Activated CD8-positive, alpha-beta memory T cell treated with anti-CD3 and anti-CD28 coated beads, Interleukin-2, amount 50 U/mL, for 24 hours (primary cell): ENCODE results near the gene PRSS38.

ENCODE experiments used
- DNase-seq: peaks from one replicate; pipeline ENCODE4 v3.0.0-alpha.2; 2020; ENCODE audit errors: extremely low read depth

The PRSS38 gene

GRCh38 chr1:227793079-227793947, 22.2 kb upstream of the PRSS38 start:
- no peak for DNase-seq

- no peak for DNase-seq
These were observed 21.3 kb upstream of the PRSS38 start for GRCh38 chr1:227793948-227794816.

DNA sequence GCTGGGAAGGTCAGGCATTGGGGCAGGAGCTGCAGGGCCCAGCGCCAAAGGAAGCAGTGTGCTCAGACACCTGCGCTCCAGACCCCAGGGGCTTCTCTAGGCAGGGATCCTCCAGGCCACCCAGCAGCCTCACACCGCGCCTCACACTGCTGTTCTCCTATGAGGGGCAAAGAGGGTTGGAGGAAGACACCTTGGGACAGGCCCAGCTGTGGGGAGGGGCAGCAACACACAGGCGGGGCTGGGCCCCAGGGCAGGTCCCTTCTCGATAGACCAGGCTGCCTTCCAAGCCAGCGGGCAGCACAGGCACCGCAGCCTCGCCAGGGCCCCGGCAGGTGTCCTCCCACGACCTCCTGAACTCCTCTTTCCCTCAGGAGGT, 20.7 kb upstream of the PRSS38 start:
- DNase-seq: no peak

DNA sequence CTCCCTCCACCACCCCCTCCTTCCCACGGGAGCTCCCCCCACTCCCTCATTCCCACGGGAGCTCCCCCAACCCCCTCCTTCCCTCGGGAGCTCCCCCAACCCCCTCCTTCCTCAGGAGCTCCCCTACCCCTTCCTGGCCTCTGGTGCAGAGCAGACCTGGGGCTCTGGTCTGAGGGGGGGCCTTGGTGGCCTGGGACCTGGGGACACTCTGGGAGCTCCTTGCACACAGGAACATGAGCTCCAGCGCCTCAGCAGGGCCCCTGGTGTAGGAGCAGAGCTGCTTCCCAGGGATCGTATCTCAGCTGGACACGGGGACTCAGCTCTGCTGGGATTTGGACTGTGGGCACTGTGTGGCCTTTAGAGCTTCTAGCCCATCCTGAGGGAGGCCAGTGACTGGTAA, 19.7 kb upstream of the PRSS38 start:
- no peak for DNase-seq

DNA sequence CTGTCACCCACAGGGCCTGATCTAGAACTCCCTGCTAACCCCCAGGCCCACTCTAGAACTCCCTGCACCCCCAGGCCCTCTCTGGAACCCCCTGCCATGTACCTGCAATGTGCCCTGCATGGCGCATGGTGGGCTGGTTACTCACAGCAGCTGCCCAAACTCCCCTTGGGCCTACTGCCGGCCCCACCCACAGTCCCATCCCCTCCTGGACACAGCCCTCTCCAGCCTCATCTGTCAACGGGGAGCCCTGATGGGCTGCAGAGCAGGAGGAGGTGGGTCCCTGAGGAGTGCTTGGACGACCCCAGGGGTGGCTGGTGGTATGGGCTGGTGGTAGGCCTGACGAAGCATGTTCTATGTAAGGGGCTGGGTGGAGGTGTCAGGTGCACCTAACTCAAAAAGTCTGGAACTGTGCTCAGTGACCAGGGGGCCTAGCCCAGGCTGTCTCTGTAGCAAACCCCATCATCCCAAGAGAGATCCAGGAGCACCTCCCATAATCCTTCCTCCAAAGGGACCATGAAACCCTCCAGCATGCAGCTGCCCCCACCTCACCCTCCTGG, 19.0 kb upstream of the PRSS38 start:
- no peak for DNase-seq

- no peak for DNase-seq
These were observed 18.3 kb upstream of the PRSS38 start for GRCh38 chr1:227797144-227797543.

DNA sequence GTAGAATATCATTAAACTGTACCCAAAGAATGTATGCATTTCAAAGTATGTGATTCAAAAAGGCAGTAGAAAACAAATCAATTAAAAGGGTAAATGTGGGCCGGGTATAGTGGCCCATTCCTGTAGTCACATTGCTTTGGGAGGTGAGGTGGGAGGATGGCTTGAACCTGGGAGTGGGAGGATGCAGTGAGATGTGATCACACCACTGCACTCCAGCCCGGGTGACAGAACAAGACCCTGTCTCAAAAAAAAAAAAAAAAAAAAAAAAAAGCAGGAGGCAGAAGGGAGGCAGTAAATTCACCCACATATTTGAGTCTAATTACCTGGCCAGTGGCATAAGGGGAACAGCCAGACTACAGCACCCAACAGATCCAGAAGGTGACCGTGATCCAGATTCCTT, 17.9 kb upstream of the PRSS38 start:
- DNase-seq: no peak

- DNase-seq: no peak
These were observed 17.2 kb upstream of the PRSS38 start for GRCh38 chr1:227798078-227798802.

DNA sequence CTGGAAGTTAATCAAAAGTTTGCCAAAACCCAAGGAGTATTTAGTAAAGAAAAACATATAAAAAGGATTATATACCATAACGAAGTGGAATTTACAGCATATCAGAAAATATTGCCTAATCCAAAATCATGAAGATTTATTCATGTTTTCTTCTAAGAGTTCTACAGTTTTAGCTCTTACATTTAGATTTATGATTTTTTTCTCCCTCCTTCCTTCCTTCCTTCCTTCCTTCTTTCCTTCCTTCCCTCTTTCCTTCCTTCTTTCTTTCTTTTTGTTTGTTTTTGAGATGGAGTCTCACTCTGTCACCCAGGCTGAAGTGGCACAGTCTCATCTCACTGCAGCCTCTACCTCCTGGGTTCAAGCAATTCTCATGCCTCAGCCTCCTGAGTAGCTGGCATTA, 15.7 kb upstream of the PRSS38 start:
- DNase-seq: no peak

DNA sequence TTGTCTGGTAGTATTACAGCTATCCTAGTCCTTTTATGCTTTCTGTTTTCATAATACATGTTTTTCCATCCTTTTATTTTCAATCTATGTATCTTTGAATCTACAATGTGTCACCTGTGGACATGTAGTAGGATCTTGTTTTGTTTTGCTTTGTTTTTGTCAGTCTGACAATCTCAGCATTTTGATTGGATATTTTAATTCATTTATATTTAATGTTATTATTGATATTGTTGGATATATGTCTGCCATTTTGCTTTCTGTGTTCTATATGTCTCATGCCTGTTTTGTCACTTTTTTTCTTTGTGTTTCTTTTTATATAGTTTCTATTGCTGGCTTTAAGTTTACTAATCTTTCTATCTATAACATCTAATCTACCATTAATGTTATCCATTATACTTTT, 11.5 kb upstream of the PRSS38 start:
- no peak for DNase-seq

- no peak for DNase-seq
These were observed 9.8 kb upstream of the PRSS38 start for GRCh38 chr1:227805606-227806197.

DNA sequence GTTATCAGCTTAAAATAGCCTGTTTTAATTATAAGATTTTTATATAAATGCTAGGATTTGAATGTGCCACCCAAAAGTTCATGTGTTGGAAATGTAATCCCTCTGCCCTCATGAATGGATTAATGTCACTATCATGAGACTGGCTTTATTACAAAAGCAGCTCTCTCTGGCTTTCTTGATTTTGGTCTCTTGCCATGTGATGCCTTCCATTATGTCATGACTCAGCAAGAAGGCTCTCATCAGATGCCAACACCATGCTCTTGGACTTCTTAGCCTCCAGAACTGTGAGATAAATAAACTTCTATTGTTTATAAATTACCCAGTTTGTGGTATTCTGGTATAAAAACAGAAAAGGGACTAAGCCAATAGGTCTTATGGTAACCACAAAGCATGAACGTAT, 6.9 kb upstream of the PRSS38 start:
- no peak for DNase-seq

DNA sequence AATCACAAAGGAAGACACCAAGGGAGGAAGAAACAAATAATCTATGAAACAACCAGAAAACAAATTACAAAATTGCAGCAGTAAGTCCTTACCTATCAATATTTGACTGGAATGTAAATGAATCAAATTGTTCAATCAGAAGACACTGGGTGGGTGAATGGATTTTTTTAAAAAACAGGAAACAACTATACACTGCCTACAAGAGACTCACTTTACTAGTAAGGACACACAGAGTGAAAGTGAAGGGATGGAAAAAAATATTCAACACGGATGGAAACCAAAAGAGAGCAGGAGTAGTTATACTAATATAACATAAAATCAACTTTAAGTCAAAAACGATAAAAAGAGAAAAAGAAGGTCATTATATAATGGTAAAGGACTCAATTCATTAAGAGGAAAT, 6.4 kb upstream of the PRSS38 start:
- no peak for DNase-seq

DNA sequence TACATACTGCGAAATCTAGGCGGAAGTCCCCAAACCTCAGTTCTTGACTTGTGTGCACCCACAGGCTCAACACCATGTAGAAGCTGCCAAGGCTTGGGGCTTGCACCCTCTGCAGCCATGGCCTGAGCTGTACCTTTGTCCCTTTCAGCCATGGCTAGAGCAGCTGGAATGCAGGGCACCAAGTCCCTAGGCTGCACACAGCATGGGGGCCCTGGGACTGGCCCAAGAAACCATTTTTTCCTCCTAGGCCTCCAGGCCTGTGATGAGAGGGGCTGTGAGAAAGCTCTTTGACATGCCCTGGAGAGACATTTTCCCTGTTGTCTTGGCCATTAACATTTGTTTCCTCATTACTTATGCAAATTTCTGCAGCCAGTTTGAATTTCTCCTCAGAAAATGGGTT, 1.5 kb upstream of the PRSS38 start:
- no peak for DNase-seq

GRCh38 chr1:227816750-227817446, 1.4 kb downstream of the PRSS38 start:
- no peak for DNase-seq

DNA sequence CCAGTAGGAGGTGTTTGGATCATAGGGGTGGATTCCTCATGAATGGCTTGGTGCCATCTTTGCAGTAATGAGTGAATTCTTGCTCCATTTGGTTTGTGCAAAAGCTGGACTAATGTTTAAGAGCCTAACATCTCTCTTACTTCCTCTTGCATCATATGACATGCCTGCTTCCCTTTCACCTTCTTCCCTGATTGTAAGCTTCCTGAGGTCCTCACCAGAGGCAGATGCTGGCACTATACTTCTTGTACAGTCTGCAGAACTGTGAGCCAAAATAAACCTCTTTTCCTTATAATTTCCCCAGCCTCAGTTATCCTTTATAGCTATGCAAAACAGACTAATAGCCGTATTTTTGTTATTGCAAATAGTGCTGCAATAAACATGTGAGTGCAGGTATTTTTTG, 8.1 kb downstream of the PRSS38 start:
- DNase-seq: no peak

DNA sequence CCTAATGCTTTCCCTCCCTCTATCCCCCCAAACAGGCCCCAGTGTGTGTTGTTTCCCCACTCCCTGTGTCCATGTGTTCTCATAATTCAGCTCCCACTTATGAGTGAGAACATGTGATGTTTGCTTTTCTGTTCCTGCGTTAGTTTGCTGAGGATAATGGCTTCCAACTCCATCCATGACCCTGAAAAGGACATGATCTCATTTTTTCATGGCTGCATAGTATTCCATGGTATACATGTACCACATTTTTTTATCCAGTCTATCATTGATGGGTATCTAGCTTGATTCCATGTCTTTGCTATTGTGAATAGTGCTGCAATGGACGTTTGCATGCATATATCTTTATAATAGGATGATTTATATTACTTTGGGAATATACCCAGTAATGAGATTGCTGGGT, 8.7 kb downstream of the PRSS38 start:
- DNase-seq: no peak

- DNase-seq: no peak
These were observed 13.3 kb downstream of the PRSS38 start for GRCh38 chr1:227828786-227829185.

- DNase-seq: no peak
These were observed 22.7 kb downstream of the PRSS38 start for GRCh38 chr1:227838181-227838580.

- DNase-seq: no peak
These were observed 25.6 kb downstream of the PRSS38 start for GRCh38 chr1:227841096-227841495.
